HL-60/S4 treated with retinoic acid at 250 ng/mL for 4 days and 3 days (cell line): ENCODE results near the gene OSGEPL1.
"Not testable (repeated sequence)": the region's sequence is repeated elsewhere in the genome, so short reads cannot be mapped to it uniquely, and the experiment has no call there.

Source experiments
- in situ Hi-C: fragments of 300-500 bp; cut with MboI; formaldehyde crosslinking; loops from 2 replicates; pipeline ENCODE4 v1.7.0; 2022; ENCODE audit warnings: low sequenced_read_pairs

The OSGEPL1 gene

DNA sequence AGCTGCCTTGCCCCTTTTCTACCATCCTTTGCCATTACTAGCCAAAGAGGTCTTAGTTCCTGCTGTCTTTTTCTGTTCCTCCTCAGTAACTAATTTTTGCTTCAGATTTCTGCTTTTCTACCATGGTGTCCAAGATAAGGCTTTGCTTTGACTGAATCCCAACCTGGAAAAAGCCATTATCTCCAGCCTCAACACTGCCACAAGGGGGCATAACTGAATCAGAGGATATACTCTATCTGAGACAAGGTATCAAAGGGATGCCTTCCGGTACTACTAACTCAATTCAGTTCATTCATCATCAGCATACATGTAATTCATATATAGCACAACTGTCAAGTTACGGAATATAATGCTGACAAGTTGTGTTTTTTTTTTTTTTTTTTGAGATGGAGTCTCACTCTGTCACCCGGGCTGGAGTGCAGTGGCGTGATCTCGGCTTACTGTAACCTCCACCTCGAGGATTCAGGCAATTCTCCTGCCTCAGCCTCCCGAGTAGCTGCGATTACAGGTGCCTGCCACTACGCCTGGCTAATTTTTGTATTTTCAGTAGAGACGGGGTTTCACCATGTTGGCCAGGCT lies 11.4 kb downstream of the OSGEPL1 start:
- in situ Hi-C loops = no loop called here

DNA sequence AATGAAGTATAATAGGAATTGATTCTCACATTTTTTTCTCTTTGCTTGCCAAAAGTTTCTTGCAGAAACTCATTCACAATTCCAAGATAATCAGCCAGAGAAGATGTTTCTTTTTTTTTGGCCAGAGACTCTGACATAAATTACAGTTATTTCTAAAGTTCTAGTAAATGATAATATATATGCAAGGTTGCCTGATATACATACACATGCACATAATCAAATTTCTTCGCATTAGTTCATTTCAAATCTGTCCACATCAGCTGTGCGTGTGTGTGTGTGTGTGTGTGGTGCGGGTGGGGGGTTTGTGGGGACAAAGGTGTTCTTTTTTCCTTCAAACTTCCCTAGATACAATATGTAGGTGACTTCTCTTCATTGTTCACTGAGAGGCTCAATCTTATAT lies 33.2 kb downstream of the OSGEPL1 start:
- in situ Hi-C loops = no loop called here

DNA sequence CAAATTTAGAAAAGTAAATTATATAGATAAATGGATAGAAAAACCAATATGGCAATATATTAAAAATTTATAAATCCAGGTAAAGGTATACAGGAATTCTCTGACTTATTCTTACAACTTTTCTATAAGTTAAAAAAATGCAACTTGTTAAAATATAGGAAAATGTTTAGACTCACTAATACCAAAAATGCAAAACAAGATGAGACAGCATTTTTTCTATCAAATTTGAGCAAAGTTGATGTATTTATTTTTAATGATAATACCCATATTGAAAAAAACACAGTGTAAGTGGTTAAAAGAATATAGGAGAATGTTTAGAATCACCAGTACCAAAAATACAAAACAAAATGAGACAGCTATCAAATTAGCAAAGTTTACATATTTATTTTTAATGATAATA lies 35.7 kb downstream of the OSGEPL1 start:
- in situ Hi-C loops = no loop called here

DNA sequence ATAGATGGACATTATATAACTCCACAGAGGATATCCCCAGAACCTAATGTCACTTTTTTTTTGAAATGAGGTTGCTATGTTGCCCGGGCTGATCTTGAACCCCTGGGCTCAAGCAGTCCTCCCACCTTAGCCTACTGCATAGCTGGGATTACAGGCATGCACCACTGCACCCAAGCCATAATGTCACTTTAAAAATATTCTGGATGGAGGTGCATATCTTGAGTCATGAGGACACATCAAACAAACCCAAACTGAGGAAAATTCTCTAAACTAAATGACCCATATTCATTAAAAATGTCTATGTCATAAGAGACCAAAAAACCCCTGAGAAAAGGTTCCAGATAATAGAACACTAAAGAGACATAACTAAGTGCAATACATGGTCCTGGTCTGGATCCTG lies 36.3 kb downstream of the OSGEPL1 start:
- in situ Hi-C loops = no loop called here

DNA sequence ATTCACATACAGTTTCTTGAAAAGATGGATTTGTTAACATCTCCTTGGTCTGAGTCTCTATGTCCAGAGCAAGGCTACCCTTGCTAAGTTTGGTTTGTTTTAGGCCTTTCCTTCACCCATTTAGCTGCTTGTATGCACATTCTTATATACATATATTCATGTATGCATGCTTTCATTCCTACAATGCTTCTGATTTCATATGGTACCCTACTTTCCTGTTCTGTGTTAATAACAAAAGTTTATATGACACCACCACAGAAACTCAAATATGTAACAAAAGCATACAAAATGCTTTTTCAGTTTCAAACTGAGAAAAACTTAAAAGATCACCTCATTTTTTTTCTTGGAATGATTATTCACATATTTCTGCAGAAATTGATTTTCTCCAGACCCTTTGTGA lies 39.4 kb downstream of the OSGEPL1 start:
- in situ Hi-C loops = no loop called here

DNA sequence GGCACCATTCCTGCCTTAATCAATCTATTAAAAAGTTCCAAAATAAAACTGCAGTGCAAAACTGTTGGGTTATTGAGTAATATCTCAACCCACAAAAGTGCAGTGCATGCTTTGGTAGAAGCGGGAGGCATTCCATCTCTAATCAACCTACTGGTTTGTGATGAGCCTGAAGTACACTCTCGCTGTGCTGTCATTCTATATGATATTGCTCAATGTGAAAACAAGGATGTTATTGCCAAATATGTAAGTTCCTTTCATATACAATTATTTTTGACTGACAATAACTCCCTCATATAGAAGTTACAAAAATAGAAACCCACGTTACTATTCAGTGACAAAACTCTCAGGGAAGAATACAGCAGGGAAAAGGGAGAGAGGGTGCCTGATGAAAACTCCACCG lies 43.0 kb downstream of the OSGEPL1 start:
- in situ Hi-C loops = no loop called here

DNA sequence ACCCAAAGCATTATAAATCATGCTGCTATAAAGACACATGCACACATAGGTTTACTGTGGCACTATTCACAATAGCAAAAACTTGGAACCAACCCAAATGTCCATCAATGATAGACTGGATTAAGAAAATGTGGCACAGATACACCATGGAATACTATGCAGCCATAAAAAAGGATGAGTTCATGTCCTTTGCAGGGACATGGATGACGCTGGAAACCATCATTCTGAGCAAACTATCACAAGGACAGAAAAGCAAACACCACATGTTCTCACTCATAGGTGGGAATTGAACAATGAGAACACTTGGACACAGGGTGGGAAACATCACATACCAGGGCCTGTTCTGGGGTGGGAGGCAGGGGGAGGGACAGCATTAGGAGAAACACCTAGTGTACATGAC lies 45.0 kb downstream of the OSGEPL1 start:
- in situ Hi-C loops = not testable (repeated sequence)

DNA sequence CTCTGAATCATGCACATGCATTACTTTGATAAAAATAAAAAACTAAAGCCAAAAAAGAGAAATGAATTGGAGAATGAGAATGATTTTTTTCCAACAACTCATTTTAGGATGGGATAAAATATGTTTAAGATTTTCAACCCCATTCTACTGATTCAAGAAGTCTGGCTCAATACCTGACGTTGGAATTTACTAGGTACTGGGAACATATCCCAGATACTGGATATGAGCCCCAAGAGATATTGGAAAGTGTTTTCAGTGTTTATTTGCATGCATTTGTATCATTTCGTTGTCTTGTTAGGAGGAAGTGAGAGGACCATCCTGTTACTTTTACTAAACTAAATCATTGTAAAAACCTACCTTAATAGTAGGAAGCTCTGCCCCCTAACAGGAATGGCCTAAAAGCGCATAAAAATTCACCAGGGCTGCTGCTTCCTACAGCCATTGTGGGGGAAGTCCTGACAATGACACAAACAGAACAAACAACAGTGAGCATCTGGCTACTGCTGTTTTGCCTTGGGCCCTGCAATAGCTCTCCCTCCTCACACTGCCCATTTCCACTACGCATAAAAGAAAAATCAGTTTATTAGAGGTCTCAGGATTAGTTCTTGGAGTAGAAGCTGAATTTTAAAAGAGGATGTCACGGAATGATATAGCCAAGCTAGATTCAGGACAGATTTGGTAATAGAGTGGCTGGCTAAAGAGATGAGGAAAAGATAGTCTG lies 52.9 kb downstream of the OSGEPL1 start:
- in situ Hi-C loops = no loop called here

DNA sequence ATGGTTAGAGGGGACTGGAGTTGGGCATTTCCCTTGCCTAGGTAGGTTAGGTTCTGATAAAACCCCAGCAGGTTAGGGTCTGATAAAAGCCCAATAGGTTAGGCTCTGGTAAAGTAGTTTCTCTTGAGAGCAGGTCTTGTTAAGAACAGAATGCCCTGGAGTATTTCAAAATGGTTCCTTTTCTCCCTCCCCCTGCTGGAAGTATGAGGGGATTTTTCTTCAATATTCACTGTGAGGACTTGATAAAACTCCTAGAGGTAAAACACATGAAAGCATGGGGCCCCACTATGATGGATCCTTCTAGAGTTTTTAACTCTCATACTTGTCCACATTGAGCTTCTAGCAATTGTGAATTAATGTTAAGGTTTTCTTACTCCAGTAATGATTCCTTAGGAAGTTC lies 60.5 kb downstream of the OSGEPL1 start:
- in situ Hi-C loops = no loop called here

DNA sequence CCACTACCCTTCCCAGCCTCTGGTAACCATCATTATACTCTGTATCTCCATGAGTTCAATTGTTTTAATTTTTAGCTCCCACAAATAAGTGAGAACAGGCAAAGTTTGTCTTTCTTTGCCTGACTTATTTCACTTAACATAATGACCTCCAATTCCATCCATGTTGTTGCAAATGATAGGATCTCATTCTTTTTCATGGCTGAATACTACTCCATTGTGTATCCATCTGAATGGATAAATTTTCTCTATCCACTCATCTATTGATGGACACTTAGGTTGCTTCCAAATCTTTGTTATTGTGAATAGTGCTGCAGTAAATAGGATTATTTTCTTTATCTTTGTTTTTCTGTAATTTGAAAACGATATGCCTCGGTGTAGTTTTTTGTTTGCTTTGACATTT lies 61.9 kb downstream of the OSGEPL1 start:
- in situ Hi-C loops = no loop called here

DNA sequence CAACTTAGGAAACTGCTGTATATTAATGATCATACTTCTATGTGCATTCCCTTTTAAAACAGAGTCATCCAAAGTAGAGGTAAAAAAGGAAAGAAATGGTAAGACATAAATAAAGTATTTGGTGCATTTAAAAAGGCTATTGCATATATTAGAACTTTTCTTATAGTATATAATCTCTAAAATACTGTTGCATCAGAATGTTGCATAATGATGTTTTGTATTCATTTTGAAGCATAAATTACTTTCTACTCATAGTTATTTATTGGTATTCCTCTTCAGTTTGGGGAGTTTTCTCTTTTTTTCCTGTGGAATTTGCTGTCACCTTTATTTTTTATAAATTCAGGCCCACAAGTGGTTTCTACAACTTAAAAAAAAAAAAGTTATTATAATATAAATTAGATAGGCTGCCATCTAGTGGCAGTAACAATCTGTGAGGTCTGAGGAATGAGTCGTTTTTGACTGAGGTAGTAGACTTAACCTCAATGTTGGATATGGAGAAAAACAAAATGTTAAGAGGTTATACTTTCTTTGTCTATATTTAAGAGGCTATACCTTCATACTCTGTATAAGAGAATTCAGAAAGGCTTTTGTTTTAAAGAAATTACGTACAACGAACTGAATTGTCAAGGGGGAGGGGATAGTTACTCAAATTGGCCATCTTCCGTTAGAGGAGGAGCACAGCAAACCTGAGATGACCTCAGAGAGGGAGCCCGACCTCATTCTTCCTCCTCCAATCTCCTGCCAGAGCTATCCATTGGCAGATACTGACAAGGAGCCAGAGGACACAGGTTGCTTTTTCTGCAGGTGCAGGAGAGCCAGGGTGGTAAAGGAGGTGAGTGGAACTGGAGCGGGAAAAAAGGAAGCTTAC lies 64.3 kb downstream of the OSGEPL1 start:
- in situ Hi-C loops = no loop called here
